BLaER1 (cell line): Measurements from ENCODE around the gene AAMP.

ENCODE experiments used
- H3K27ac ChIP-seq: shearing (Covaris generic); formaldehyde crosslinking; 2 replicates; pipeline ENCODE4 v1.8.1; 2022
- H3K27me3 ChIP-seq: shearing (Covaris generic); formaldehyde crosslinking; 2 replicates; pipeline ENCODE4 v1.8.1; 2022
- H3K36me3 ChIP-seq: shearing (Covaris generic); formaldehyde crosslinking; 2 replicates; pipeline ENCODE4 v1.8.1; 2022
- H3K4me1 ChIP-seq: shearing (Covaris generic); formaldehyde crosslinking; 2 replicates; pipeline ENCODE4 v1.8.1; 2022
- H3K4me2 ChIP-seq: shearing (Covaris generic); formaldehyde crosslinking; 2 replicates; pipeline ENCODE4 v1.8.1; 2022
- H3K4me3 ChIP-seq: shearing (Covaris generic); formaldehyde crosslinking; 2 replicates; pipeline ENCODE4 v1.8.1; 2022
- H3K9ac ChIP-seq: shearing (Covaris generic); formaldehyde crosslinking; 2 replicates; pipeline ENCODE4 v1.8.1; 2022
- H3K9me3 ChIP-seq: shearing (Covaris generic); formaldehyde crosslinking; 2 replicates; pipeline ENCODE4 v1.8.1; 2022
- H4K20me1 ChIP-seq: shearing (Covaris generic); formaldehyde crosslinking; 2 replicates; pipeline ENCODE4 v1.8.1; 2022
- Cebpa-rat ChIP-seq: shearing (Covaris generic); IDR thresholded peaks from 2 replicates; pipeline ENCODE4 v1.8.1; 2022

AAMP gene

DNA sequence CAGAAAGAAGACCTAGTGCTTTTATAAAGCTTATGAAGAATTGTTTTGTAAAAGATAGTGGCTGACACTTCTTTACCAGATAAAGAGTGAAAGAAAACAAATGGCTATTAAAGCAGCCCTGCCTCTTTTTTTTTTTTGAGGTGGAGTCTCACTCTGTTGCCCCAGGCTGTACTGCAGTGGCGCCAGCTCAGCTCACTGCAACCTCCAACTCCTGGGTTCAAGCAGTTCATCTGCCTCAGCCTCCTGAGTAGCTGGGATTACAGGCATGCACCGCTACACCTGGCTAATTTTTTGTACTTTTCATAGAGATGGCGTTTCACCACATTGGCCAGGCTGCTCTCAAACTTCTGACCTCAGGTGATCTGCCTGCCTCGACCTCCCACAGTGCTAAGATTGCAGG lies 40.1 kb downstream of the AAMP start:
- no peaks in the 10 kb centered on the region for H3K9me3 ChIP-seq
- H3K27ac ChIP-seq: peak overlapping the region; percentile 77
- H4K20me1 ChIP-seq: peaks cover 49% of the 10 kb centered on the region
- no peak for TF ChIP-seq Cebpa-rat
- H3K36me3 ChIP-seq: peaks cover 92% of the 10 kb centered on the region
- H3K27me3 ChIP-seq: no peaks in the 10 kb centered on the region
- H3K4me2 ChIP-seq: peak overlapping the region; percentile 77
- peaks cover 35% of the 10 kb centered on the region for H3K4me1 ChIP-seq
- no peak overlapping the region for H3K9ac ChIP-seq
- no peak overlapping the region for H3K4me3 ChIP-seq

DNA sequence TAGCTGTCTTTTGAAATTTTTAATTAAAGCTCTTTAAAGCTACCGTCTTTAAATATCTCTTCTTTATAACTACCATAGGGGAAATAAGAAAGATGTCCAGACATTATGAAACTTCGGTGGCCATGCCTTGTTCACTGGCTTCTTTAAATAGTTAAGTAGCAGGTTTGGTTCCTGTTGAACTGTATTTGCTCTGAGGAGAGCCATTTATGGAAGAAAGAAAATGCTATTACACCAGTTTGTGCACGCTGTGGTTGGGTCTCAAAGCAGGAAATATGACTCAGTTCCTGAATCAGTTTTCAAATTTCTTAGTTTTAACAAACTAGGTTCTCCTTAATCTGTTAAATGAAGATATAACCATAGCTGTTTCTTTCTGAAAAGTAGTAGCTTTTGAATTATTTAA lies 40.7 kb downstream of the AAMP start:
- Histone ChIP-seq H3K4me2 (peak overlapping the region; percentile 77), H3K9me3 (no peaks in the 10 kb centered on the region), H3K9ac (peak overlapping the region; percentile 25; the same call in 1 of the 2 replicates), H3K36me3 (peaks cover 92% of the 10 kb centered on the region), H3K4me1 (peaks cover 35% of the 10 kb centered on the region), H3K27me3 (no peaks in the 10 kb centered on the region), H3K27ac (peak overlapping the region; percentile 77), H4K20me1 (peaks cover 49% of the 10 kb centered on the region), H3K4me3 (no peak overlapping the region)
- no peak for TF ChIP-seq Cebpa-rat

DNA sequence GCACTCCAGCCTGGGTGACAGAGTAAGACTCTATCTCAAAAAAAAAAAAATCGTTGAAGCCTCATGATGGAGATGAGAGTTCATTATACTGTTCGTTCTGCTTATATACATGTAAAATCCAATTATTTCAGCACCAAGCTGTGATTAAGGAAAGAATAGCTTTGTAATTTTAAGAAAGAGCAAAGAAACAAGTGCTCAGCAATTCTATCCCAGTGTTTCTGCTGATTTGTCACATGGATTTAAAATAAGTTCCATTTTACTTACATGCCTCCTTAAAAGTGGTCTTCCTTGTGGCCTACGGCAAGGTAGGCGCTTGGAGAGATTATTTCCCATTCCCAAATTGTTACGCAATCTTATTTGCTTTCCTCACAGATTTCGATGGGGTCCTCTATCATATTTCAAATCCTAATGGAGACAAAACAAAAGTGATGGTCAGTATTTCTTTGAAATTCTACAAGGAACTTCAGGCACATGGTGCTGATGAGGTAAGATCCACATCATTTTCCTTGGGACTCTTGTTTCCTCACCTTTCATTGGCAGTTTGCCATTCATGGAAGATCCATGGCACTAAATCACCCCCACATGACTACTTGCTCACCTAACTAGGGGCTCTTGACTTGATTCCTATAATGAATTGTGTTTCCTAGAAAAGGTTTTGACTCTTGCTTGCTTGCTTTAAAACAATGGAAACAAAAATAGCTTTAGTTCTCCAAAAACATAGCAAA lies 41.4 kb downstream of the AAMP start:
- H3K36me3 ChIP-seq: peaks cover 92% of the 10 kb centered on the region
- H3K4me3 ChIP-seq: no peak overlapping the region
- H3K9me3 ChIP-seq: no peaks in the 10 kb centered on the region
- peak overlapping the region; percentile 77 for H3K27ac ChIP-seq
- peak overlapping the region; percentile 77 for H3K4me2 ChIP-seq
- peaks cover 53% of the 10 kb centered on the region for H4K20me1 ChIP-seq
- peak overlapping the region; percentile 25; the same call in 1 of the 2 replicates for H3K9ac ChIP-seq
- no peaks in the 10 kb centered on the region for H3K27me3 ChIP-seq
- peaks cover 35% of the 10 kb centered on the region for H3K4me1 ChIP-seq
- peak; percentile 92 for TF ChIP-seq Cebpa-rat

GRCh38 chr2:218226903-218227302 lies 43.0 kb downstream of the AAMP start:
- H3K27ac ChIP-seq: no peak overlapping the region
- no peak for TF ChIP-seq Cebpa-rat
- H3K4me3 ChIP-seq: no peak overlapping the region
- H3K27me3 ChIP-seq: no peaks in the 10 kb centered on the region
- peaks cover 58% of the 10 kb centered on the region for H4K20me1 ChIP-seq
- no peak overlapping the region for H3K9ac ChIP-seq
- H3K36me3 ChIP-seq: peaks cover 92% of the 10 kb centered on the region
- peaks cover 49% of the 10 kb centered on the region for H3K4me1 ChIP-seq
- no peak overlapping the region for H3K4me2 ChIP-seq
- no peaks in the 10 kb centered on the region for H3K9me3 ChIP-seq

- Histone ChIP-seq H3K4me3 (no peak overlapping the region), H3K27me3 (no peaks in the 10 kb centered on the region), H3K9ac (no peak overlapping the region), H4K20me1 (peaks cover 80% of the 10 kb centered on the region), H3K27ac (no peak overlapping the region), H3K4me1 (peaks cover 60% of the 10 kb centered on the region), H3K4me2 (no peak overlapping the region), H3K36me3 (peaks cover 80% of the 10 kb centered on the region), H3K9me3 (no peaks in the 10 kb centered on the region)
- TF ChIP-seq Cebpa-rat: no peak
These were observed 45.8 kb downstream of the AAMP start for GRCh38 chr2:218224186-218224585.

DNA sequence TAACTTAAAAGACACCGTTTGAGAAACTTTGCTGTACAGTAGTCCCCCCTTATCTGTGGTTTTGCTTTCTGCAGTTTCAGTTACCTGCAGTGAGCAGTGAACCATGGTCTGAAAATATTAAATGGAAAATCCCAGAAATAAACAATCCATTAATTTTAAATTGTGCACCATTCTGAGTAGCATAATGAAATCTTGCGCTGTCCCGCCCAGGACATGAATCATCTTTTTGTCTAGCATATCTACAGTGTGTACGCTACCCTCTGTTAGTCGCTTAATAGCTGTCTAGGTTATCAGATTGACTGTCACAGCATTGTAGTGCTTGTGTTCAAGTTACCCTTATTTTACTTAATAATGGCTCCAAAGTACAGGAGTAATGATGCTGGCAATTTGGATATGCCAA lies 46.9 kb downstream of the AAMP start:
- Histone ChIP-seq H4K20me1 (peaks cover 91% of the 10 kb centered on the region), H3K36me3 (peaks cover 71% of the 10 kb centered on the region), H3K27ac (no peak overlapping the region), H3K4me2 (no peak overlapping the region), H3K4me3 (no peak overlapping the region), H3K9ac (no peak overlapping the region), H3K27me3 (no peaks in the 10 kb centered on the region), H3K9me3 (no peaks in the 10 kb centered on the region), H3K4me1 (peaks cover 60% of the 10 kb centered on the region)
- TF ChIP-seq Cebpa-rat: no peak

DNA sequence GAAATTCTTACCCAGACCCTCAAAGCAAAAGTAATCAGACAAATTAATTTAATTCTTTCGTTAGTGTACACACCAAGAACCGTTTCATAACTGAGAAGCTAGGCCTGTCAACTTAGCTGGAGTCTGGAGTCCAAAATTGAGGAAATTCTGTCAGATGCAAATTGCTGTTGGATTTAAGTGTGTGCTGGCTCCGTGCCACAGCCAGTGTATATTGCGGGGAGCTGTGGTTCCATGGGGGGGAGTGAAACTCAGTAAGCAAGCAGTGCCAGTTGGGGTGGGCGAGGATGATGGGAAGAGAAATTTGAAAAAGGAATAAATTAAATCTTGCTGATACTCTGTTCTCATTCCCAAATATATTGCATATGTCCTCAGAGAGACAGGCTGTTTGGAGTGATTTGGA lies 48.9 kb downstream of the AAMP start:
- Histone ChIP-seq H3K9me3 (no peaks in the 10 kb centered on the region), H3K4me2 (peak overlapping the region; percentile 94), H4K20me1 (peaks cover 86% of the 10 kb centered on the region), H3K4me1 (peaks cover 60% of the 10 kb centered on the region), H3K27ac (no peak overlapping the region), H3K36me3 (peaks cover 52% of the 10 kb centered on the region), H3K27me3 (no peaks in the 10 kb centered on the region), H3K4me3 (no peak overlapping the region), H3K9ac (no peak overlapping the region)
- no peak for TF ChIP-seq Cebpa-rat

DNA sequence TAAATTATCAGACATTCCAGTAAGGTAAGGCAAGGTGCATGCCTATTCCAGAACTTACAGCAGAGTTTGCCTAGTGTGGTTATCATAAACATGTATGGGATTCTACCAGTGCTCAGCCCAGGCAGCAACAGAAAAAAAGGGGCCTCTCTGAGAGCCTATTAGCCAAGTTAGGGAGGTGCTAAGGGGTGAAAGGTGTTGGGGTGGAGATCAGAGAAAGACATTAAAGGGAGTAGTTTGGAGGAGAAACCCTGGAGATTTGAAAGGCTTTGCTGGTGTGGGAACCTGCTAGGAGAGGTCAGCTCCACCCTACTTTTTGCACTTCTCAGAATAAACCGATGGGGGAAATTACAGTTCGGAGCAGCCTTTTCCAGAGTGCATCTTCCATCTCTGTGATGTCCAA lies 50.0 kb downstream of the AAMP start:
- Histone ChIP-seq H3K4me2 (peak overlapping the region; percentile 94), H4K20me1 (peaks cover 75% of the 10 kb centered on the region), H3K9me3 (no peaks in the 10 kb centered on the region), H3K27ac (no peak overlapping the region), H3K27me3 (no peaks in the 10 kb centered on the region), H3K4me3 (peak overlapping the region; percentile 97; the same call in 1 of the 2 replicates), H3K36me3 (peaks cover 41% of the 10 kb centered on the region), H3K9ac (peak overlapping the region; percentile 96), H3K4me1 (peaks cover 62% of the 10 kb centered on the region)
- no peak for TF ChIP-seq Cebpa-rat

- H3K27ac ChIP-seq: peak overlapping the region; percentile 92
- peak overlapping the region; percentile 97 for H3K4me3 ChIP-seq
- no peak for TF ChIP-seq Cebpa-rat
- peaks cover 62% of the 10 kb centered on the region for H3K4me1 ChIP-seq
- H3K9ac ChIP-seq: peak overlapping the region; percentile 96
- H3K4me2 ChIP-seq: peak overlapping the region; percentile 94
- H3K36me3 ChIP-seq: peaks cover 27% of the 10 kb centered on the region
- peaks cover 61% of the 10 kb centered on the region for H4K20me1 ChIP-seq
- no peaks in the 10 kb centered on the region for H3K27me3 ChIP-seq
- H3K9me3 ChIP-seq: no peaks in the 10 kb centered on the region
These were observed 51.4 kb downstream of the AAMP start for GRCh38 chr2:218218268-218219185.
